GM23248 (cell line): ENCODE data around the gene DPYD. TPM values are rescaled to one million over a fixed set of nuclear protein-coding genes. Genes with fewer than 3 reads are reported as not detected.

ENCODE experiments used
- DNase-seq: peaks from one replicate; pipeline ENCODE4 v3.0.0-alpha.2; 2015
- H2AFZ ChIP-seq: fragments of 200-600 bp; sonication (generic); 2 replicates; pipeline ENCODE4 v1.6.1; 2016; ENCODE audit warnings: antibody characterized with exemption
- H3F3A ChIP-seq: fragments of 200-600 bp; sonication (generic); 2 replicates; pipeline ENCODE4 v1.6.1; 2016; ENCODE audit warnings: mild to moderate bottlenecking, antibody characterized with exemption, mixed run types; ENCODE audit not compliant: insufficient read depth
- H3K27ac ChIP-seq: fragments of 200-600 bp; sonication (generic); 2 replicates; pipeline ENCODE4 v1.5.1; 2016; ENCODE audit warnings: mild to moderate bottlenecking
- H3K27me3 ChIP-seq: fragments of 200-600 bp; sonication (generic); replicated peaks from 2 replicates; pipeline ENCODE4 v1.6.1; 2016; ENCODE audit warnings: mild to moderate bottlenecking; ENCODE audit not compliant: insufficient read depth
- H3K36me3 ChIP-seq: fragments of 200-600 bp; sonication (generic); 2 replicates; pipeline ENCODE4 v1.6.1; 2016; ENCODE audit warnings: low read depth, mild to moderate bottlenecking
- H3K4me1 ChIP-seq: fragments of 200-600 bp; sonication (generic); 2 replicates; pipeline ENCODE4 v1.6.1; 2016; ENCODE audit warnings: mild to moderate bottlenecking; ENCODE audit not compliant: insufficient read depth
- H3K4me2 ChIP-seq: fragments of 200-600 bp; sonication (generic); one replicate; pipeline ENCODE4 v1.6.1; 2016; ENCODE audit warnings: mild to moderate bottlenecking; ENCODE audit not compliant: unreplicated experiment
- H3K4me3 ChIP-seq: fragments of 200-600 bp; sonication (generic); 2 replicates; pipeline ENCODE4 v1.5.1; 2016; ENCODE audit warnings: mild to moderate bottlenecking
- H3K79me2 ChIP-seq: fragments of 200-600 bp; sonication (generic); 2 replicates; pipeline ENCODE4 v1.6.1; 2016; ENCODE audit warnings: mild to moderate bottlenecking; ENCODE audit not compliant: insufficient read depth
- H3K9ac ChIP-seq: fragments of 200-600 bp; sonication (generic); 2 replicates; pipeline ENCODE4 v1.6.1; 2016; ENCODE audit warnings: mild to moderate bottlenecking
- H3K9me2 ChIP-seq: fragments of 200-600 bp; sonication (generic); 2 replicates; pipeline ENCODE4 v1.6.1; 2016; ENCODE audit warnings: mixed run types, mild to moderate bottlenecking, moderate library complexity; ENCODE audit not compliant: insufficient read depth
- H3K9me3 ChIP-seq: fragments of 200-600 bp; sonication (generic); one replicate; pipeline ENCODE4 v1.6.1; 2017; ENCODE audit warnings: low read depth
- H4K20me1 ChIP-seq: fragments of 200-600 bp; sonication (generic); 2 replicates; pipeline ENCODE4 v1.6.0; 2016; ENCODE audit not compliant: insufficient read depth
- EZH2 ChIP-seq: fragments of 200-600 bp; sonication (generic); IDR thresholded peaks from 2 replicates; pipeline ENCODE4 v1.6.1; 2018; ENCODE audit warnings: antibody characterized with exemption, mild to moderate bottlenecking; ENCODE audit not compliant: insufficient read depth, poor library complexity, severe bottlenecking
- EZH2phosphoT487 ChIP-seq: fragments of 200-600 bp; sonication (generic); IDR thresholded peaks from 2 replicates; pipeline ENCODE4 v1.6.1; 2018; ENCODE audit warnings: antibody characterized with exemption, moderate library complexity, mild to moderate bottlenecking, low read depth; ENCODE audit not compliant: insufficient read depth
- WGBS, 2 experiments: methylation state at CpG; one replicate each; pipeline ENCODE4 v1.1.6; 2015 to 2017; ENCODE audit warnings: low lambda C conversion rate in 2 of 2, low coverage in 1 of 2; ENCODE audit errors: missing lambda C conversion rate in 2 of 2; 5-methylcytosine and 5-hydroxymethylcytosine counted together
- in situ Hi-C: fragments of 300-500 bp; cut with MboI; formaldehyde crosslinking; loops from 2 replicates; pipeline ENCODE4 v1.15.0; 2020
- polyA plus RNA-seq: library from polyadenylated mRNA; unstranded; fragments of >200 nt; fragmentation: Nextera tagmentation; extraction: Ambion mirVana; gene quantifications from 2 replicates; pipeline ENCODE4 v1.2.1, GENCODE V29; 2016
- total RNA-seq: library from RNA; depleted of rRNA; stranded (reverse); fragments of >200 nt; shearing (Covaris generic); gene quantifications from 2 replicates; pipeline ENCODE4 v1.2.3, GENCODE V29; 2014

Gene DPYD
- total and polyA plus RNA-seq, 2 experiments from 2014 or later = 38.4 to 70.7 TPM

DNA sequence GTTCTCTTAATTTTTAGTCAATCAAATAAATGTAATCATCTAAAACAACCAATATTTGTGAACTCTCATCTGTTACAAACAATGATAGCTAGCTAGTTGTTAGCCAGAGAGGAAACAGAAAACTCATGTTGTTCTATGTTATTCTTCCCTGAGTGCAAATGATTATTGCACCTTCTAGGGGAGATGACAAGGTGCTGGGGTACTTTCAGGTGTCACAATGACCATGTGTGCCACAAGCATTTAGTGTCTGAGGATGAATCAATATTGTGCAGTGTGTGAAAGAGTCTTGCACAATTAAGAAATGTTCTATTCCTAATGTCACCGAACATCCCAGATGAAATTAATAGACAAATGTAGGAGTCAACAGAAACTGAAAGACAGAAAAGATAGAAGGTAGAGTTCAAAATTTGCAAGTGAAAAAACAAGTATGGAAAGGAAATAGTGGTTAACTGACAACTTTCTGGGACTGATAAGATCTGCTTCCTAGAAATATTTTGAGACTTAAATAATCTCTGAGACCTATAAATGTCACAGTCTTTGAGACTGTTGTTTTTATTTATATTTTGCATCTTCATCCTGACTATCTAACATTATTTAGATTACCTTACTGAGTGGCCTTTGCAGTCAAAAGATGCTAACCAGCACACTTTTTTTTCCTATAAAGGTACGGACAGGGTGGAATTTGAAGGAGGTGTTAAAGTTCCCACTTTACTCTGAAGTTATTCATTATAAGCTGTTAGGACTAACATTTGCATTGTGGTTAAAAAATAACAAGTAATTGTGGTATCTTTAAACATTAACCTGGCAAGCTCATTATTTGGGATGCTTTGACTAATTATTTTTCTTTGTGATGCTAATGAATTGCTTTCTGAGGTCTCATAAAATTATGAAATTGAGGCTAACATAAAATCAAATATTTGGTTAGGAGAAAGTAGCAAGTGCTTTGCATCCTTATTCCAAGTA is 21.6 kb upstream of the DPYD start:
- Histone ChIP-seq H3K27me3 (no peaks in the 10 kb centered on the region), H3K4me3 (peak overlapping the region; percentile 39; the same call in 1 of the 2 replicates), H3K4me1 (peaks cover 47% of the 10 kb centered on the region), H3K36me3 (no peaks in the 10 kb centered on the region), H3K27ac (peak overlapping the region; percentile 60), H4K20me1 (no peaks in the 10 kb centered on the region), H3F3A (peaks cover 42% of the 10 kb centered on the region), H2AFZ (no peak overlapping the region), H3K9me3 (no peaks in the 10 kb centered on the region), H3K9me2 (no peaks in the 10 kb centered on the region), H3K4me2 (peak overlapping the region; percentile 49), H3K79me2 (no peaks in the 10 kb centered on the region), H3K9ac (0 out of 2 replicates have a peak overlapping the region, but pooled peaks have one; percentile 3)
- DNase-seq = no peak
- WGBS, 2 experiments = 70 to 77% methylated on average over 2 of the region's 2 CpGs
- TF ChIP-seq EZH2phosphoT487 (no peak), EZH2 (no peak)
- in situ Hi-C loops = no loop called here

- DNase-seq = peak; percentile 29
- no peak overlapping the region for H3K9ac ChIP-seq
- H3K36me3 ChIP-seq = no peaks in the 10 kb centered on the region
- H2AFZ ChIP-seq = 0 out of 2 replicates have a peak overlapping the region, but pooled peaks have one; percentile 4
- H4K20me1 ChIP-seq = no peaks in the 10 kb centered on the region
- H3K9me3 ChIP-seq = no peaks in the 10 kb centered on the region
- H3K27ac ChIP-seq = peak overlapping the region; percentile 67
- WGBS, 2 experiments = 50 to 64% methylated on average over 3 of the region's 3 CpGs
- H3K4me2 ChIP-seq = peak overlapping the region; percentile 62
- H3K79me2 ChIP-seq = no peaks in the 10 kb centered on the region
- no peak for TF ChIP-seq EZH2phosphoT487
- H3F3A ChIP-seq = peaks cover 28% of the 10 kb centered on the region
- H3K4me3 ChIP-seq = no peak overlapping the region
- in situ Hi-C loops = no loop called here
- no peaks in the 10 kb centered on the region for H3K27me3 ChIP-seq
- H3K9me2 ChIP-seq = no peaks in the 10 kb centered on the region
- peaks cover 34% of the 10 kb centered on the region for H3K4me1 ChIP-seq
Observed at GRCh38 chr1:97938285-97938642, 17.4 kb upstream of the DPYD start.

- H3K9me2 ChIP-seq = no peaks in the 10 kb centered on the region
- no peak for TF ChIP-seq EZH2
- TF ChIP-seq EZH2phosphoT487 = no peak
- 100% methylated on average over 2 of the region's 2 CpGs for WGBS, 2 experiments
- no peaks in the 10 kb centered on the region for H4K20me1 ChIP-seq
- in situ Hi-C loops = no loop called here
- no peaks in the 10 kb centered on the region for H3K79me2 ChIP-seq
- H2AFZ ChIP-seq = peak overlapping the region; percentile 38; the same call in 1 of the 2 replicates
- H3K36me3 ChIP-seq = no peaks in the 10 kb centered on the region
- H3K9ac ChIP-seq = no peak overlapping the region
- no peak overlapping the region for H3K4me3 ChIP-seq
- H3K27ac ChIP-seq = peak overlapping the region; percentile 67; the same call in 1 of the 2 replicates
- no peaks in the 10 kb centered on the region for H3K27me3 ChIP-seq
- DNase-seq = no peak
- peaks cover 23% of the 10 kb centered on the region for H3F3A ChIP-seq
- H3K4me2 ChIP-seq = peak overlapping the region; percentile 62
- no peaks in the 10 kb centered on the region for H3K9me3 ChIP-seq
- H3K4me1 ChIP-seq = peaks cover 23% of the 10 kb centered on the region
Observed at GRCh38 chr1:97936976-97937375, 16.1 kb upstream of the DPYD start.

GRCh38 chr1:97934491-97934890 is 13.7 kb upstream of the DPYD start:
- H3K9ac ChIP-seq = no peak overlapping the region
- H3F3A ChIP-seq = peaks cover 23% of the 10 kb centered on the region
- no peaks in the 10 kb centered on the region for H3K36me3 ChIP-seq
- no peaks in the 10 kb centered on the region for H3K9me2 ChIP-seq
- DNase-seq = no peak
- no peaks in the 10 kb centered on the region for H3K9me3 ChIP-seq
- no peaks in the 10 kb centered on the region for H3K79me2 ChIP-seq
- in situ Hi-C loops = no loop called here
- H3K4me3 ChIP-seq = no peak overlapping the region
- peaks cover 21% of the 10 kb centered on the region for H3K4me1 ChIP-seq
- H3K4me2 ChIP-seq = no peak overlapping the region
- H2AFZ ChIP-seq = no peak overlapping the region
- H3K27me3 ChIP-seq = no peaks in the 10 kb centered on the region
- H4K20me1 ChIP-seq = no peaks in the 10 kb centered on the region
- no peak for TF ChIP-seq EZH2phosphoT487
- no peak for TF ChIP-seq EZH2
- no peak overlapping the region for H3K27ac ChIP-seq
- WGBS, 2 experiments = 92 to 95% methylated on average over 6 of the region's 6 CpGs
